Right lobe of liver (tissue), 6 donors: ENCODE data around the gene GASK1B. TPM values are rescaled to one million over a fixed set of nuclear protein-coding genes. Genes with fewer than 3 reads are reported as not detected.

Experiments
- ATAC-seq, 4 donors: fragments of 200-7000 bp; cut with Tn5 transposase; one replicate each; pipeline ENCODE4 v1.9.1; 2020; ENCODE audit warnings: mild to moderate bottlenecking in 4 of 4, moderate library complexity in 4 of 4
- DNase-seq, 3 donors: peaks; one replicate each; pipeline ENCODE4 v3.0.0-alpha.2; 2020
- H3K27ac ChIP-seq, 3 donors: fragments of 200-600 bp; one replicate each; pipeline ENCODE4 v1.8.0; 2022
- H3K27me3 ChIP-seq, 2 donors: fragments of 200-600 bp; one replicate each; pipeline ENCODE4 v1.8.0; 2022
- H3K36me3 ChIP-seq, 4 donors: fragments of 200-600 bp; sonication (generic) in 1 of 4; one replicate each; pipeline versions ENCODE4 v1.5.1 to v1.8.0; 2017 to 2022; ENCODE audit warnings: control low read depth in 1 of 4
- H3K4me1 ChIP-seq, 4 donors: fragments of 200-600 bp; sonication (generic) in 1 of 4; one replicate each; pipeline versions ENCODE4 v1.5.1 to v1.8.0; 2017 to 2022; ENCODE audit warnings: control low read depth in 1 of 4
- H3K4me3 ChIP-seq, 3 donors: fragments of 200-600 bp; one replicate each; pipeline ENCODE4 v1.8.0; 2022
- H3K9me3 ChIP-seq, 4 donors: fragments of 200-600 bp; sonication (generic) in 1 of 4; one replicate each; pipeline versions ENCODE4 v1.5.1 to v1.8.0; 2017 to 2022; ENCODE audit warnings: control low read depth in 1 of 4
- POLR2A ChIP-seq: fragments of 450-650 bp; IDR thresholded peaks from one replicate; pipeline ENCODE4 v1.6.1; 2017; ENCODE audit warnings: antibody characterized with exemption, mild to moderate bottlenecking
- WGBS: methylation state at CpG from one replicate; pipeline ENCODE4 v1.1.6; 2018; ENCODE audit warnings: low coverage, low lambda C conversion rate; ENCODE audit not compliant: insufficient coverage; ENCODE audit errors: missing lambda C conversion rate; 5-methylcytosine and 5-hydroxymethylcytosine counted together
- intact Hi-C, 2 donors: fragments of 100-400 bp; cut with DNase I; formaldehyde crosslinking; loops; one replicate each; pipeline versions ENCODE4 v1.11.2 to v1.14.1; 2022
- total RNA-seq, 6 experiments: library from RNA; depleted of rRNA in 2 of 6; stranded (reverse); fragments of >200 nt in 2 of 6; fragmentation: NEBNext Ultra II Directional in 3 of 6; extraction: Animal tissue kit (Norgen Biotek cat#: 25700) in 3 of 6; gene quantifications; one replicate each; pipeline versions ENCODE4 v1.1.0 to v1.2.4, GENCODE V29; 2016 to 2023
- TF ChIP-seq, protein P1 (sequence below), 4 donors: fragments of 200-600 bp in 3 of 4; fragments of 450-650 bp in 1 of 4; IDR thresholded peaks; one replicate each; pipeline versions ENCODE4 v1.5.1 to v1.8.0; 2016 to 2022; ENCODE audit warnings: antibody characterized with exemption in 4 of 4, mild to moderate bottlenecking in 2 of 4
- donor health status: DM: no; HTN: yes; CAD: no.
- donor health status: DM: no; HTN: no; CAD: no.
- donor health status: DM: no; HTN: no; CAD: no.
- donor health status: DM: no; HTN: yes; CAD: no.
- donor health status: DM: no; HTN: yes; CAD: no.

Gene GASK1B
- total RNA-seq, 6 experiments from 2014 or later: 2.7 to 7.0 (median 4.1) TPM

DNA sequence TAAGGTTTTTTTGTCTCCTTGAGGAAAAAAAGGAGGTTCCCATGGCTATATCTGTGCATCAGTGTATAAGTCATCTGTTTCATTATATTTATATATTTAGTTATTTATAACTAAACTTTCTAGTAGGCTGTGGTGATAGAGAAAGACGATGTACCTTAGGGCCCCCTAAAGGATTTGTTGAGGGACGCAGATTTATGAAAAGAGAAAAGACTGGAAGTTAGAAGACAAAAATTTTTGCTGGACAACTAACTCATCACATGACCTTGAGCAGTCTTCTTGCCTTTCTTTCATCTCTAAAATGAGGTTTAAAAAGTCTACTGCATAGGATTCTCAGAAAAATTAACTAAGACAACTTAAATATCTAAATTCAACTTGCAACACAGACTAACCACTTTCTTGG lies 6.1 kb downstream of the GASK1B start:
- no peaks in the 10 kb centered on the region for H3K9me3 ChIP-seq
- intact Hi-C loops: no loop called here
- H3K4me3 ChIP-seq: no peak overlapping the region
- DNase-seq (no peak), ATAC-seq (no peak)
- TF ChIP-seq POLR2A: no peak
- TF ChIP-seq, protein P1, sequence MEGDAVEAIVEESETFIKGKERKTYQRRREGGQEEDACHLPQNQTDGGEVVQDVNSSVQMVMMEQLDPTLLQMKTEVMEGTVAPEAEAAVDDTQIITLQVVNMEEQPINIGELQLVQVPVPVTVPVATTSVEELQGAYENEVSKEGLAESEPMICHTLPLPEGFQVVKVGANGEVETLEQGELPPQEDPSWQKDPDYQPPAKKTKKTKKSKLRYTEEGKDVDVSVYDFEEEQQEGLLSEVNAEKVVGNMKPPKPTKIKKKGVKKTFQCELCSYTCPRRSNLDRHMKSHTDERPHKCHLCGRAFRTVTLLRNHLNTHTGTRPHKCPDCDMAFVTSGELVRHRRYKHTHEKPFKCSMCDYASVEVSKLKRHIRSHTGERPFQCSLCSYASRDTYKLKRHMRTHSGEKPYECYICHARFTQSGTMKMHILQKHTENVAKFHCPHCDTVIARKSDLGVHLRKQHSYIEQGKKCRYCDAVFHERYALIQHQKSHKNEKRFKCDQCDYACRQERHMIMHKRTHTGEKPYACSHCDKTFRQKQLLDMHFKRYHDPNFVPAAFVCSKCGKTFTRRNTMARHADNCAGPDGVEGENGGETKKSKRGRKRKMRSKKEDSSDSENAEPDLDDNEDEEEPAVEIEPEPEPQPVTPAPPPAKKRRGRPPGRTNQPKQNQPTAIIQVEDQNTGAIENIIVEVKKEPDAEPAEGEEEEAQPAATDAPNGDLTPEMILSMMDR (IDR thresholded peaks at IDR 0.05): no peak
- no peak overlapping the region for H3K27ac ChIP-seq
- 62% methylated on average over 2 of the region's 2 CpGs for WGBS
- H3K36me3 ChIP-seq: no peaks in the 10 kb centered on the region
- no peaks in the 10 kb centered on the region for H3K27me3 ChIP-seq
- H3K4me1 ChIP-seq: no peaks in the 10 kb centered on the region

GRCh38 chr4:158164768-158165213 lies 8.0 kb downstream of the GASK1B start:
- ATAC-seq (no peak), DNase-seq (no peak)
- Histone ChIP-seq H3K27ac (no peak overlapping the region), H3K36me3 (no peaks in the 10 kb centered on the region), H3K4me3 (no peak overlapping the region), H3K4me1 (no peaks in the 10 kb centered on the region), H3K27me3 (no peaks in the 10 kb centered on the region), H3K9me3 (no peaks in the 10 kb centered on the region)
- intact Hi-C loops: no loop called here
- no peak for TF ChIP-seq POLR2A
- TF ChIP-seq, protein P1 (IDR thresholded peaks at IDR 0.05): no peak
- 37% methylated on average over 3 of the region's 3 CpGs for WGBS

DNA sequence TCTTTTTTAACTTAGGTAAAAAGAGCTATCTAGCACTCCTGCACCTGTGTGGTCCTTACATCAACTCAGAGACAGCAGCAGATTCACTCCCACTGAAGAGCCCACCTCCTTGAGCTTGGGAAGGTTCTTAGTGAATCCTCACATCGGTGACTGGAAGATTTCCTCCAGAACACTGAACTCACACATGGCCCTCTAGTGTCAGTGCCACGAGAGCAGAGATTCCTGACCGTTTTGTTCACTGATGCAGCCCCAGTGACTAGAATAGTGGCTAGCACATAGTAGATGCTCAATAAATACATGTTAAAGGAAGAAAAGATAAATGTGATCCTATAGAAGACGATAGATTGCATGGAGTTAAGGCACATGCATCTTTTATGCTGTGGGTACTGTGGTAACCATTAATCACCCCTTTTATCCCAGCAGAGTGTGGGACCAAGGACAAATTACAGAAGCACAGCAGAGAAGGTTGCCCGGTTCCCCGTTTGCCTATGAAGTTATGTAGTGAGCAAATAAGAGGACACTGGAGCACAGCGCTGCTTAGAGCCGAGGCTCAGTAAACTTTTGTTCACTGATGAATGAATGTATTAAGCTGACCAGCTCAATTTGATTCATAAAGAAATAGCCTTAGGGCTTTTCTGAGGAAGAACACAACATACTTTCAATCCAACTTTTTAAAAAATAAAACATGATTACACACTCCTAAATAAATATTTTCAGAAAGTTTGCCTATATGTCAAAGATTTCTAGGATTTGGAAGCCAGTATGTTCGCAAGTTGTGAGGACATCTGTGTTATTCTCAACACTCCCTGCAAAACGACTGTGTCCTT lies 8.7 kb downstream of the GASK1B start:
- Histone ChIP-seq H3K4me1 (no peaks in the 10 kb centered on the region), H3K9me3 (no peaks in the 10 kb centered on the region), H3K4me3 (no peak overlapping the region), H3K36me3 (no peaks in the 10 kb centered on the region), H3K27me3 (no peaks in the 10 kb centered on the region), H3K27ac (no peak overlapping the region)
- WGBS: 33% methylated on average over 10 of the region's 10 CpGs
- DNase-seq: no peak
- intact Hi-C loops: no loop called here
- no peak for ATAC-seq
- TF ChIP-seq POLR2A: no peak
- TF ChIP-seq, protein P1 (IDR thresholded peaks at IDR 0.05): no peak

DNA sequence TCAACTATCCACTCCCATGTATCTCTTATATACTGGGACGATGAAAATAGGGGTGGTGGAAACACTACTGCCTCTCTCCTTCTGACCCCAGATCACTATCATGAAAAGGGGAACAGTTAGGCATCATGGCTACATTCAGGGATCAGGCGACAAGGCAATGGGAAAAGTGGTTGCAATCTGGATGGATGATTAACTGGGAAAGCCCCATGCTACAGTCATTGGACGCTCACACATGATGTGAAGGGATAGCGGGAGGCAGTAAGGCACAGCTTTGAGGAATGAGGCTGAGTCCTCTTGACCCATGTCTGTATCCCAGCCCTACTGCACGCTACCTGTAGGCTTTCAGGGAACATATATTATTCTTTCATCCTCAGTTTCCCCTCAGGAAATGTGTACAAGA lies 10.2 kb downstream of the GASK1B start:
- Histone ChIP-seq H3K27me3 (no peaks in the 10 kb centered on the region), H3K27ac (no peak overlapping the region), H3K4me1 (no peaks in the 10 kb centered on the region), H3K36me3 (no peaks in the 10 kb centered on the region), H3K9me3 (no peaks in the 10 kb centered on the region), H3K4me3 (no peak overlapping the region)
- TF ChIP-seq, protein P1 (IDR thresholded peaks at IDR 0.05): no peak
- 55% methylated on average over 4 of the region's 5 CpGs for WGBS
- intact Hi-C loops: no loop called here
- ATAC-seq: no peak
- DNase-seq: no peak
